Measurements from ENCODE around the gene CCL7. TPM values are rescaled to one million over a fixed set of nuclear protein-coding genes. Genes with fewer than 3 reads are reported as not detected.

CCL7 gene
- total RNA-seq, 2 experiments from 2014 or later, result not detected

DNA sequence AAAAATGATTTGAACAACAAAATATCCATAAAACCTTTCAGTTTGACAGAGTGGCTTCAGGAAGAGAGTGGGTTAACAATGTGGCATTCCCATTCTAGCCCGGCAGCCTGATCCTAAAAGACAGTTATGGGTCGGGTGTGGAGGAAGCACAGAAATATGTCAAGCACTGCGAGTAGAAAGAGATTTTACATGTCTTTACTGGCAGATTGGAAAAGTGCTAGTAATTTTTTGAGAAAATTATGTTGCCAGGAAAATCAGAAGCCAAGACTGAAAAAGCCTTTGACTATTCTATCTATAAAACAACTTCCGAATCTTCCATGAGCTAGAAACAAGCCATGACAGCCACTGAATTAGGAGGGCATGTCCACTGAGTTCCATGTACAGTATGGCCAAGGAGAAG lies 9.2 kb upstream of the CCL7 start:
- Mint-ChIP-seq H3K27ac (no peak overlapping the region), H3K9me3 (ENCODE audit: insufficient read depth) (no peaks in the 10 kb centered on the region), H3K4me3 (no peak overlapping the region), H3K27me3 (ENCODE audit: low read depth) (peaks cover 28% of the 10 kb centered on the region), H3K36me3 (ENCODE audit: low read depth) (no peaks in the 10 kb centered on the region), H3K4me1 (ENCODE audit: low read depth) (peaks cover 11% of the 10 kb centered on the region)
- POLR2A ChIA-PET, result no interaction called here
- ATAC-seq, result no peak
- CTCF ChIA-PET, result no interaction called here
- no peak for DNase-seq

DNA sequence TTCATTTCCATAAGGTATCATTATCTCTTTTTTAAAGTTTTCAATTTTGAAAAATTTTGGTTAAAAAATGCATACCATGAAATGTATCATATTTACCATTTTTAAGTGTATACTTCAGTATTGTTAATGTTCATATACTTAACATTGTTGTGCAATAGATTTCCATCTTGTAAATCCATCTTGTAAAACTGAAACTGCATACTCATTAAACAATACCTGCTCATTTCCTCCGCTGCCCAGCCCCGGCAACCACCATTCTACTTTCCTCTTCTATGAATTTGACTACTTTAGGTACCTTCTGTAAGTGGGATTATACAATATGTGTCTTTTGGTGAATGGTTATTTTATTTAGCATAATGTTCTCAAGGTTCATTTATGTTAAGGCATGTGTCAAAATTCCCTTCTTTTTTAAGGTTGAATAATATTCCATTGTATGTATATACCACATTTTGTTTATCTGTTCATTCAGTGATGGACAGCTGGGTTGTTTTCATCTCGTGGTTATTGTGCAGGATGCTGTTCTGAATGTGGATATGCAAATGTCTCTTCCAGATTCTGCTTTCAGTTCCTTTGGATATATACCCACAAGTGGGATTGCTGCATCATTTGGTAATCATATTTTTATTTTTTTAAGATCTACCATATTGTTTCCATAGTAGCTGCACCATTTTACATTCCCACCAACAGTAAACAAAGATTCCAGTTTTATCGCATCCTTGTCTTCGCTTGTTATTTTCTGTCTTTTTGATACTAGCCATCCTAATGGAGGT lies 8.3 kb upstream of the CCL7 start:
- Mint-ChIP-seq H3K4me3 (no peak overlapping the region), H3K27ac (no peak overlapping the region), H3K36me3 (ENCODE audit: low read depth) (no peaks in the 10 kb centered on the region), H3K9me3 (ENCODE audit: insufficient read depth) (no peaks in the 10 kb centered on the region), H3K27me3 (ENCODE audit: low read depth) (peaks cover 29% of the 10 kb centered on the region), H3K4me1 (ENCODE audit: low read depth) (peaks cover 11% of the 10 kb centered on the region)
- POLR2A ChIA-PET, result no interaction called here
- ATAC-seq (no peak), DNase-seq (no peak)
- CTCF ChIA-PET, result no interaction called here

DNA sequence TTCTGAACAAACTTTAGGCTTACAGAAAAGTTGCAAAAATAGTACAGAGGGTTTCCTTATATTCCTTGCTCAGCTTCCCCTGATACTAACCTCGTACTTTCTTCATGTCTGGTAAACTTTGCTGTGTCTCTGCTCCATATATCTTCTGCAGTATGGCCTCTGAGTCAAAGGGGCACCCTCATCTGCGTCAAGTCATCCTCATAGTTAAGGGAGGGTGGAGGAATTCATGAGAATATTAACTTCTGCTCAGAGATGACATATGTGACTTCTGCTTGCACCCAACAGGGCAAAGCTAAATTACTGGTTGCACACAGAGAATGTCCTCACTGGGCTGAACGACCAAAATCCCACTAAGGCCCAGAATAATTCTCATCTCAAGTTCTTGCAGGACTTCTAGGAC lies 4.3 kb upstream of the CCL7 start:
- Mint-ChIP-seq H3K4me3 (no peak overlapping the region), H3K27ac (no peak overlapping the region), H3K9me3 (ENCODE audit: insufficient read depth) (no peaks in the 10 kb centered on the region), H3K4me1 (ENCODE audit: low read depth) (peaks cover 3% of the 10 kb centered on the region), H3K36me3 (ENCODE audit: low read depth) (no peaks in the 10 kb centered on the region), H3K27me3 (ENCODE audit: low read depth) (peaks cover 28% of the 10 kb centered on the region)
- CTCF ChIA-PET, result no interaction called here
- ATAC-seq, result no peak
- POLR2A ChIA-PET, result no interaction called here
- no peak for DNase-seq

DNA sequence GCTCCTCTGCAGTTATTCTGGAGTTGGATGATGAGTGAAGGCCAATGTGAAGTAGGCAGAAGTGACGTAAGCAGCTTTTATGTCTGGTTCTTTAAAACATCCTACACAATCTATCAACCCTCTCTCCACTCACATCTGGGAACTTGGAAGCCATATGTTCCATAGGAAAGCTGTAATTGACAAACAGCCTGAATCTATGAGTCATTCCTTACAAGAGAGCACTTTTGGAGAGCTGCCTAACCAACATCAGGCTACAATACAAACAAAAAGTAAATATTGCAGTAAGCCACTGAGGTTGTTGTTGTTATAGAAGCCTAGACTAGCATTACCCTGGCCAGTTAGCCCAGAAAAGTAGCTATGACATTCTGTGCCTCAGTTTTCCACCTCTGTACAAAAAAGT lies 5.9 kb downstream of the CCL7 start:
- Mint-ChIP-seq H3K27ac (no peak overlapping the region), H3K9me3 (ENCODE audit: insufficient read depth) (no peaks in the 10 kb centered on the region), H3K36me3 (ENCODE audit: low read depth) (no peaks in the 10 kb centered on the region), H3K4me1 (ENCODE audit: low read depth) (no peaks in the 10 kb centered on the region), H3K27me3 (ENCODE audit: low read depth) (peaks cover 41% of the 10 kb centered on the region), H3K4me3 (no peak overlapping the region)
- POLR2A ChIA-PET, result no interaction called here
- CTCF ChIA-PET, result interaction anchor here (2.0 kb wide), 1 partner anchor 85 kb away, joined by 7 read pairs; no protein-coding TSS in a partner anchor
- ATAC-seq (no peak), DNase-seq (no peak)

DNA sequence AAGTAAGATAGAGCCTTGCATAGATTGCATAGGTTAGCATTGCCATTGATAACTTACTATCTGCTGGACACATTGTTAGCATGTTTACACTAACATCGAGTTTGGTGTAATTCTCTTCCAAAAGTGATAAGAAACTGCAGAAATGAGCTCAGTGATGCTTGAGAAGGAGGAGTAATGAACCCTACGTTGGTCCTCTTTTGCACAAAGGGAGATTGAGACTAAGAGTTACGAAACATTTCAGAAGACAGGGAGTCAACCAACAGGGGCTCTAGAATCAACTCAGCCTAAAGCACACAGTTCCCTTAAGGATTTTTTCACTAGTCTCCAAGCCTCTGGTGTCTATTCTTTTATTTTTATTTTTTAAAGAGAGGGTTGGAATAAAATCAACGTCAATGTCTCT lies 6.8 kb downstream of the CCL7 start:
- Mint-ChIP-seq H3K9me3 (ENCODE audit: insufficient read depth) (no peaks in the 10 kb centered on the region), H3K4me3 (no peak overlapping the region), H3K27ac (no peak overlapping the region), H3K4me1 (ENCODE audit: low read depth) (no peaks in the 10 kb centered on the region), H3K27me3 (ENCODE audit: low read depth) (peaks cover 35% of the 10 kb centered on the region), H3K36me3 (ENCODE audit: low read depth) (no peaks in the 10 kb centered on the region)
- POLR2A ChIA-PET, result no interaction called here
- CTCF ChIA-PET, result interaction anchor here (1.0 kb wide), 1 partner anchor 85 kb away, joined by 3 read pairs; no protein-coding TSS in a partner anchor
- ATAC-seq (no peak), DNase-seq (no peak)

DNA sequence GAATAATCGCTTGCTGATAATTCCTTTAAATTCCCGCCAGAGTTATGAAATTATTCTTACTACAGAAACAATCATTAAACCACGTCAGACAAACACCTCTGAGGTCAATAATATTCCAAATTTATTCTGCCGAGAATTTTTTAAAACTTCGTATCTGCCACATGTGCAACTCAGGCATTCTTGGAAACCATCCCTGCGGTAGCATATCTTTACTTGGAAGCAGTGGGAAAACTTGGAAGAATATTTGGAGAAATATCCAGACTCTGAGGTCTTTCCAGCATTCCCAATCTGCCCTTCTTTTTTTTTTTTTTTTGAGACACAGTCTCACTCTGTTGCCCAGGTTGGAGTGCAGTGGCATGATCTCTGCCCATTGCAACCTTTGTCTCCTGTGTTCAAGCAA lies 13.6 kb downstream of the CCL7 start:
- ATAC-seq (no peak), DNase-seq (no peak)
- peaks cover 12% of the 10 kb centered on the region for H3K27me3 Mint-ChIP-seq (ENCODE audit: low read depth)
- ChIA-PET POLR2A (no interaction called here), CTCF (interaction anchor here (1.6 kb wide), 1 partner anchor 78 kb away, joined by 4 read pairs; no protein-coding TSS in a partner anchor)
- no peaks in the 10 kb centered on the region for H3K36me3 Mint-ChIP-seq (ENCODE audit: low read depth)
- H3K4me1 Mint-ChIP-seq (ENCODE audit: low read depth), result no peaks in the 10 kb centered on the region
- H3K4me3 Mint-ChIP-seq, result no peak overlapping the region
- H3K27ac Mint-ChIP-seq, result no peak overlapping the region
- no peaks in the 10 kb centered on the region for H3K9me3 Mint-ChIP-seq (ENCODE audit: insufficient read depth)

DNA sequence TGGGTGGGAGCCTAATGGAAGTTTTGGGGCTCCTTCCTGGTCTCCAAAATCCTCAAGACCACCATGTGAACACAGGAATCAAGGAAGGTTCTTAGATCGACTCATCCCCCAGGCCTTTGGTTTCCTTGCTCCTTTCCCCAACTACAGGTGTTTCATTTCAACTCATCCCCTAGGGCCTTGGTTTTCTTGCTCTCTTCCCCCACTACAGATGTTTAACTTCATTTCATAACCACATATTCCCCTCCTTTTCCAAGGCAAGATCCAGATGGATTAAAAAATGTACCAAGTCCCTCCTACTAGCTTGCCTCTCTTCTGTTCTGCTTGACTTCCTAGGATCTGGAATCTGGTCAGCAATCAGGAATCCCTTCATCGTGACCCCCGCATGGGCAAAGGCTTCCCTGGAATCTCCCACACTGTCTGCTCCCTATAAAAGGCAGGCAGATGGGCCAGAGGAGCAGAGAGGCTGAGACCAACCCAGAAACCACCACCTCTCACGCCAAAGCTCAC lies 15.3 kb downstream of the CCL7 start, which contains the start of gene CCL11:
CCL11 (plus strand) TSS at position 457 of the 507 bp plus-strand sequence. CDS start 67 bp downstream, outside the sequence.
- Mint-ChIP-seq H3K9me3 (ENCODE audit: insufficient read depth) (no peaks in the 10 kb centered on the region), H3K27me3 (ENCODE audit: low read depth) (peaks cover 6% of the 10 kb centered on the region)

DNA sequence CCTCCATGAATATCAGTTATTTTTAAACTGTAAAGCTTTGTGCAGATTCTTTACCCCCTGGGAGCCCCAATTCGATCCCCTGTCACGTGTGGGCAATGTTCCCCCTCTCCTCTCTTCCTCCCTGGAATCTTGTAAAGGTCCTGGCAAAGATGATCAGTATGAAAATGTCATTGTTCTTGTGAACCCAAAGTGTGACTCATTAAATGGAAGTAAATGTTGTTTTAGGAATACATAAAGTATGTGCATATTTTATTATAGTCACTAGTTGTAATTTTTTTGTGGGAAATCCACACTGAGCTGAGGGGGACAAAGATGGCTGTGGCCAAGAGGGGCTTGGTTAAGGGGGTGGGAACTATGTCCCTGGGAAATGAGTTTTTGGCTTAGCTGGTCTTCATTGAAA lies 17.9 kb downstream of the CCL7 start:
- ATAC-seq (no peak), DNase-seq (no peak)
- ChIA-PET CTCF (no interaction called here), POLR2A (no interaction called here)
- Mint-ChIP-seq H3K4me3 (no peak overlapping the region), H3K4me1 (ENCODE audit: low read depth) (no peaks in the 10 kb centered on the region), H3K27me3 (ENCODE audit: low read depth) (no peaks in the 10 kb centered on the region), H3K36me3 (ENCODE audit: low read depth) (no peaks in the 10 kb centered on the region), H3K27ac (no peak overlapping the region), H3K9me3 (ENCODE audit: insufficient read depth) (no peaks in the 10 kb centered on the region)

More for the DNA sequence above, 15.3 kb downstream of the CCL7 start, which contains the start of gene CCL11:
- H3K4me3 Mint-ChIP-seq, result no peak within 1 kb of the TSS
- POLR2A ChIA-PET, result no interaction called here
- no peak for ATAC-seq
- no peaks in the 10 kb centered on the region for H3K36me3 Mint-ChIP-seq (ENCODE audit: low read depth)
- CTCF ChIA-PET, result interaction anchor here (0.9 kb wide), 1 partner anchor 85 kb away, joined by 3 read pairs; no protein-coding TSS in a partner anchor
- no peak within 1 kb of the TSS for H3K27ac Mint-ChIP-seq
- no peaks in the 10 kb centered on the region for H3K4me1 Mint-ChIP-seq (ENCODE audit: low read depth)
- DNase-seq, result no peak

DNA sequence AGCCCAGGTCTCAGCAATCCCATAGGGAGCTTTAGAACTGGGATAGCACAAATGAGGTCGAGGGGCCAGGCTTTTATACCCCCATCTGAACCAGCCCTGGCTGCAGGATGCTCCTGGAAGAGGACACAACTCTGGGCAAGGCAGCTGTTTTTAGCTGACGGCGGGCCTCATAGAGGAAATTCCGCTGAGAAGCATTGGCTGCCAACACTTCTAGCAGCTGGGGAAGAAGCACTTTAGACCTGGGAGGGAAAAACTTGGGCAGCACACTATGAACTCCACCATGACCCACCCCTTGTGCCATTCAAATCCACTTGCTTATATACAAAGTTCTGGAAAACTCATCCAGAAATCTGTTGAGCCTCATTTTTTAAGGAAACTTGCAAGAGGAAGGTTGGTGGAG lies 20.6 kb downstream of the CCL7 start:
- Mint-ChIP-seq H3K36me3 (ENCODE audit: low read depth) (no peaks in the 10 kb centered on the region), H3K9me3 (ENCODE audit: insufficient read depth) (no peaks in the 10 kb centered on the region), H3K27ac (no peak overlapping the region), H3K4me1 (ENCODE audit: low read depth) (no peaks in the 10 kb centered on the region), H3K27me3 (ENCODE audit: low read depth) (no peaks in the 10 kb centered on the region), H3K4me3 (no peak overlapping the region)
- ATAC-seq (no peak), DNase-seq (no peak)
- POLR2A ChIA-PET, result no interaction called here
- CTCF ChIA-PET, result interaction anchor here (1.6 kb wide), 1 partner anchor 70 kb away, joined by 6 read pairs; no protein-coding TSS in a partner anchor

DNA sequence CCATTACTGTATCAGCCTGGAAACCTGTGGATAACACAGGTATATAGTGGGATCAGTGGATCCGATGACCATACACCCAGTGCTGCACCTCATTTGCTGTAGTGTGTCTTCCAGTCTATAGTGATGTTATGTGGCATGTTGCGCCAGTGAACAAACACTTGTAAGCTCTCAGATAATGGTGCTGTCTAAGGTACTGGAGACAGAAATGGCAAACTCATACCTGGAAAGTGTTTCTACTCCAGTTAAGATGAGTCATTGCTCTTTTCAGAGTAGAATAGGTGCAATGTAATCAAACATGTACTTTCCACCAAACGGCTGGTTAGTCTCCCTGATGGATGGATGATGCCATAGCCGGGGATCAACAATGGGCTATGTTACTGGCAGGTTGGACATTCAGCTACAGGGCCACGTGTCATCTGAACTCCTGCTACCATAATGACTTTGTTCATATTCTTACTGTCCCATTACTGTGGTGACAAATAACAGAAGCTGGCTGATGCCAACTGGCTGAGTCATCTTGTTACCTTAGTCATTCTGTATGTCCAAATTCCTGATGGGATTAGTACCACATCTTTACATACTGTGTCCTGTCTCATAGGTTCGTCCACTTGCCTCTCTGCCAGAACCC lies 21.8 kb downstream of the CCL7 start:
- Mint-ChIP-seq H3K4me1 (ENCODE audit: low read depth) (no peaks in the 10 kb centered on the region), H3K9me3 (ENCODE audit: insufficient read depth) (no peaks in the 10 kb centered on the region), H3K27ac (no peak overlapping the region), H3K4me3 (no peak overlapping the region), H3K27me3 (ENCODE audit: low read depth) (no peaks in the 10 kb centered on the region), H3K36me3 (ENCODE audit: low read depth) (no peaks in the 10 kb centered on the region)
- no peak for DNase-seq
- POLR2A ChIA-PET, result no interaction called here
- CTCF ChIA-PET, result no interaction called here
- ATAC-seq, result no peak

DNA sequence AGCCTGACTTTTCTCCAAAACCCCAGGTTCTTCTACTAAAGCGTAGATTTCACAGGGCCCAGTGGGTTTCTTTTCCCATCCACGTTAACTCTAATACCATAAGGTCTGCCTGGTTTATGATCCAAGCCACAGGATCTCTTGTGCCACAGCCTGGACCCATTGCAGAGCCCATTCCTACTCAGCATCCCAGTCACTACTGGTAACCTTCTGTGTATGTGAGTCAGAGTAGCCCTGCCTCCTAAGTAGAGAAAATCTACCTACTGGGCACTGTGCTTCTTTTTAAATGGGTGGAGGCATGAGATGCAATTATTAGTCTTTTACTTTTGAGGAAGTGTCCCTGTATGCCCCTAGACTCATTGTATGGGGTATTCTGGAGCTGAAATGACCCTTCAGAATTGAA lies 29.0 kb downstream of the CCL7 start:
- Mint-ChIP-seq H3K4me3 (no peak overlapping the region), H3K4me1 (ENCODE audit: low read depth) (peaks cover 4% of the 10 kb centered on the region), H3K36me3 (ENCODE audit: low read depth) (no peaks in the 10 kb centered on the region), H3K9me3 (ENCODE audit: insufficient read depth) (no peaks in the 10 kb centered on the region), H3K27me3 (ENCODE audit: low read depth) (no peaks in the 10 kb centered on the region), H3K27ac (no peak overlapping the region)
- ChIA-PET CTCF (no interaction called here), POLR2A (no interaction called here)
- no peak for DNase-seq
- ATAC-seq, result no peak

DNA sequence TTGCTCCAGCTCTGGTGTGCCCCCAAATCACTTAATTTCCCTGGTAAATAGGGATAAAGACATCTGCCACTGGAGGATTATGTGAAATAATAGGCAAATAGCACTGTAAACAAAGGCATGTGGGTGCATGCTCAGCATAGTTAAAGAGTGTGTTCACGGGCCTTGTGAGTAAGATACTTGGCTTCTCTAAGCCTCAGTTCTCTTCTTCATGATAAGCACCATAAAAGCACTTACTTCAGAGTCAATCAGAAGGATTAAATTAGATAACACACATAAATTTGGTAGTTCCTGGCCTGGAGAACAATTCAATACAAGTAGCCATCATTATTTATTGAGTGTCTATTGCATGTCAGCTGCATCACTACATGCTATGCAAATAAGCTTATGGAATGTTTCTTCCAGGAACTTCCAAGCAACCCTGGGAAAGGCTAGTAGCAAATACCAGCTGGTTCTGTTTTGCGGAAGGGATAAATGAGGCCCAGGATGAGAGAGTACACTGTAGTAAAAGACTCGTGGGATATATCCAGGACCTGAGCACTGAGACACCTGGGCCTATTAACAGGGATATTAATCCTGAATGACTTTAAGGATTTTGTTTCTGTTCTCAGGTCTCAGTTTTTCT lies 30.0 kb downstream of the CCL7 start:
- CTCF ChIA-PET, result no interaction called here
- no peak overlapping the region for H3K27ac Mint-ChIP-seq
- POLR2A ChIA-PET, result interaction anchor here (1.2 kb wide), 1 partner anchor 16 kb away, joined by 4 read pairs; no protein-coding TSS in a partner anchor

More for the DNA sequence above, 30.0 kb downstream of the CCL7 start:
- Mint-ChIP-seq H3K27me3 (ENCODE audit: low read depth) (no peaks in the 10 kb centered on the region), H3K36me3 (ENCODE audit: low read depth) (no peaks in the 10 kb centered on the region), H3K4me3 (no peak overlapping the region), H3K9me3 (ENCODE audit: insufficient read depth) (no peaks in the 10 kb centered on the region), H3K4me1 (ENCODE audit: low read depth) (peaks cover 4% of the 10 kb centered on the region)
- ATAC-seq (no peak), DNase-seq (no peak)

Data from activated CD8-positive, alpha-beta T cell treated with anti-CD3 and anti-CD28 coated beads, Interleukin-2, amount 10 ng/mL, durations not matched to agents 7 days and 5 days (primary cell).